Ovary (tissue), 3 donors: Measurements from ENCODE around the gene PABPC3.

Source experiments
- EP300 ChIP-seq: sonication (generic); formaldehyde crosslinking; IDR thresholded peaks from one replicate; pipeline ENCODE4 v1.6.1; 2017; ENCODE audit warnings: antibody characterized with exemption
- POLR2A ChIP-seq: fragments of 450-650 bp; IDR thresholded peaks from one replicate; pipeline ENCODE4 v1.6.1; 2017; ENCODE audit warnings: antibody characterized with exemption, mild to moderate bottlenecking, moderate library complexity
- TF ChIP-seq, protein P1 (sequence below), 3 donors: fragments of 450-650 bp in 2 of 3; fragments of 200-600 bp in 1 of 3; IDR thresholded peaks; one replicate each; pipeline versions ENCODE4 v1.5.1 to v1.8.0; 2016 to 2022; ENCODE audit warnings: antibody characterized with exemption in 3 of 3, mild to moderate bottlenecking in 1 of 3
- donor health status: DM: no; HTN: no; CAD: no.

GRCh38 chr13:25088562-25089221, 7.2 kb upstream of the PABPC3 start:
- TF ChIP-seq, protein P1, sequence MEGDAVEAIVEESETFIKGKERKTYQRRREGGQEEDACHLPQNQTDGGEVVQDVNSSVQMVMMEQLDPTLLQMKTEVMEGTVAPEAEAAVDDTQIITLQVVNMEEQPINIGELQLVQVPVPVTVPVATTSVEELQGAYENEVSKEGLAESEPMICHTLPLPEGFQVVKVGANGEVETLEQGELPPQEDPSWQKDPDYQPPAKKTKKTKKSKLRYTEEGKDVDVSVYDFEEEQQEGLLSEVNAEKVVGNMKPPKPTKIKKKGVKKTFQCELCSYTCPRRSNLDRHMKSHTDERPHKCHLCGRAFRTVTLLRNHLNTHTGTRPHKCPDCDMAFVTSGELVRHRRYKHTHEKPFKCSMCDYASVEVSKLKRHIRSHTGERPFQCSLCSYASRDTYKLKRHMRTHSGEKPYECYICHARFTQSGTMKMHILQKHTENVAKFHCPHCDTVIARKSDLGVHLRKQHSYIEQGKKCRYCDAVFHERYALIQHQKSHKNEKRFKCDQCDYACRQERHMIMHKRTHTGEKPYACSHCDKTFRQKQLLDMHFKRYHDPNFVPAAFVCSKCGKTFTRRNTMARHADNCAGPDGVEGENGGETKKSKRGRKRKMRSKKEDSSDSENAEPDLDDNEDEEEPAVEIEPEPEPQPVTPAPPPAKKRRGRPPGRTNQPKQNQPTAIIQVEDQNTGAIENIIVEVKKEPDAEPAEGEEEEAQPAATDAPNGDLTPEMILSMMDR (IDR thresholded peaks at IDR 0.05), result no peak
- TF ChIP-seq EP300, result no peak
- TF ChIP-seq POLR2A, result no peak
